DND-41 (cell line): Measurements from ENCODE around the gene JDP2.

Source experiments
- ATAC-seq: fragments of 200-7000 bp; cut with Tn5 transposase; 3 replicates; pipeline ENCODE4 v1.9.1; 2021; ENCODE audit warnings: low read depth; ENCODE audit not compliant: insufficient read depth
- DNase-seq: peaks from one replicate; pipeline ENCODE4 v3.0.0-alpha.2; 2020
- H2AFZ ChIP-seq: 2 replicates; pipeline ENCODE4 v1.6.0; 2012; ENCODE audit warnings: low read depth, low read length
- H3K27ac ChIP-seq: 2 replicates; pipeline ENCODE4 v1.5.1; 2012; ENCODE audit warnings: low read length, inconsistent platforms
- H3K27me3 ChIP-seq: fragments of 200-600 bp; sonication (generic); 2 replicates; pipeline ENCODE4 v1.6.0; 2012; ENCODE audit warnings: low read length, mild to moderate bottlenecking, inconsistent platforms; ENCODE audit not compliant: insufficient read depth, poor library complexity
- H3K36me3 ChIP-seq: 2 replicates; pipeline ENCODE4 v1.5.1; 2012; ENCODE audit warnings: low read length, inconsistent platforms; ENCODE audit not compliant: insufficient read depth
- H3K4me1 ChIP-seq: 2 replicates; pipeline ENCODE4 v1.5.1; 2012; ENCODE audit warnings: mild to moderate bottlenecking, low read length; ENCODE audit not compliant: insufficient read depth
- H3K4me2 ChIP-seq: 2 replicates; pipeline ENCODE4 v1.6.0; 2012; ENCODE audit warnings: mild to moderate bottlenecking, moderate library complexity, low read length, inconsistent platforms; ENCODE audit not compliant: insufficient read depth
- H3K4me3 ChIP-seq, 2 experiments: fragments of 200-600 bp in 1 of 2; shearing (Covaris generic) in 1 of 2; 2 replicates each; pipeline ENCODE4 v1.5.1; 2012 to 2016; ENCODE audit warnings: inconsistent platforms in 2 of 2, low read length in 2 of 2, mild to moderate bottlenecking in 2 of 2, low read depth in 1 of 2, moderate library complexity in 1 of 2
- H3K79me2 ChIP-seq: 2 replicates; pipeline ENCODE4 v1.6.0; 2012; ENCODE audit warnings: low read length, inconsistent platforms; ENCODE audit not compliant: insufficient read depth
- H3K9ac ChIP-seq: 2 replicates; pipeline ENCODE4 v1.6.0; 2012; ENCODE audit warnings: low read depth, mild to moderate bottlenecking, inconsistent platforms, low read length, moderate library complexity
- H3K9me3 ChIP-seq: 2 replicates; pipeline ENCODE4 v1.5.1; 2012; ENCODE audit warnings: low read length, moderate library complexity, mild to moderate bottlenecking, inconsistent platforms; ENCODE audit not compliant: insufficient read depth, severe bottlenecking
- H4K20me1 ChIP-seq: 2 replicates; pipeline ENCODE4 v1.6.0; 2012; ENCODE audit warnings: low read length; ENCODE audit not compliant: insufficient read depth
- EZH2 ChIP-seq: IDR thresholded peaks from 3 replicates; pipeline ENCODE4 v1.6.1; 2012; ENCODE audit warnings: borderline replicate concordance, low read depth, mild to moderate bottlenecking, moderate library complexity, low read length, inconsistent platforms; ENCODE audit not compliant: severe bottlenecking
- TF ChIP-seq, protein P1 (sequence below): IDR thresholded peaks from 2 replicates; pipeline ENCODE4 v1.5.1; 2012; ENCODE audit warnings: borderline replicate concordance, low read length, moderate library complexity, mild to moderate bottlenecking; ENCODE audit not compliant: poor library complexity, severe bottlenecking; ENCODE audit errors: extremely low read depth

JDP2 gene

DNA sequence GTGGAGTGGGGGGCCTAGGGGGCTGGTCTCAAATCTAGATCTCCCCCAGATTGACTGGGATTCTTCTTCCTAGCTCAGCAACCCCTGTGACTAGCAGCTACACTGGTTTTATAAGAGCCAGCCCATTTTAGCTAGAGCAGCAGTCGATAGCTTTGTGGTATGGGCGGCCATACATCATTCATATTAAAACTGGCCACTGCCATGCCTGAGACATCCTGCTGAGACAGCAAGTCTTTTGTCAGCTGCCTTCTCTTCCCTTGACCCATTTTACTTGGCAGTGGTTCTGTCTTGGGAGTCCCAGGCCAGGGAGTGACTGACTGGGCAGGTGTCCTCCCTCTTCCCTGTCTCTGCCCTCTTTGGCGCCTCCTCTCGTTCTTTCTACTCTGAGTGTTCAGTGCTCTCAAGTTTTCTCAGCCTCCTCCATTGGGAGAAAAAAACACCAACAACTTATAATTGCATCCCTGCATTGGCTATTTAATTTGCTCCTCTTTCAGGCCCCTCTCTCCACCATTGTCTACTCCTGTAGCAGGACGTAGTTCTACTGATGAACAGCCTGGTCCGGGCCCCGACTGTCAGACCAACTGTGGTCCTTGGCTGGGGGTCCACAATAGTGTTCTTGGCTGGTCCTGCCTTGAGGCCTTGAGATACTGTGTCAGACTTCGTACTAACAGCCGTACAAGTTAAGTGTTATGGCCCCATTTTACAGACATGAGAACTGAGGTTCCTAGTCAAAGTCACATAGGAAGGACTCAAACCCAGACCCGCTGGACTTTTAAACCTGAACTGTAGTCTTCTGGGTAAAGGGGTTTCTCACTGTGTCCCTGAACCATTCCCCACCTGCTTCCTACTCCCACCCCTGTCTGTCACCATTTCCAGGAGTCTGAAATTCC lies 18.3 kb upstream of the JDP2 start:
- Histone ChIP-seq H2AFZ (no peak overlapping the region), H3K9me3 (no peaks in the 10 kb centered on the region), H4K20me1 (no peaks in the 10 kb centered on the region), H3K4me3 (no peak overlapping the region), H3K9ac (no peak overlapping the region), H3K4me1 (no peaks in the 10 kb centered on the region), H3K27me3 (peaks cover 6% of the 10 kb centered on the region), H3K36me3 (no peaks in the 10 kb centered on the region), H3K79me2 (no peaks in the 10 kb centered on the region), H3K4me2 (no peak overlapping the region), H3K27ac (no peak overlapping the region)
- ATAC-seq, result no peak
- TF ChIP-seq EZH2, result no peak
- TF ChIP-seq, protein P1, sequence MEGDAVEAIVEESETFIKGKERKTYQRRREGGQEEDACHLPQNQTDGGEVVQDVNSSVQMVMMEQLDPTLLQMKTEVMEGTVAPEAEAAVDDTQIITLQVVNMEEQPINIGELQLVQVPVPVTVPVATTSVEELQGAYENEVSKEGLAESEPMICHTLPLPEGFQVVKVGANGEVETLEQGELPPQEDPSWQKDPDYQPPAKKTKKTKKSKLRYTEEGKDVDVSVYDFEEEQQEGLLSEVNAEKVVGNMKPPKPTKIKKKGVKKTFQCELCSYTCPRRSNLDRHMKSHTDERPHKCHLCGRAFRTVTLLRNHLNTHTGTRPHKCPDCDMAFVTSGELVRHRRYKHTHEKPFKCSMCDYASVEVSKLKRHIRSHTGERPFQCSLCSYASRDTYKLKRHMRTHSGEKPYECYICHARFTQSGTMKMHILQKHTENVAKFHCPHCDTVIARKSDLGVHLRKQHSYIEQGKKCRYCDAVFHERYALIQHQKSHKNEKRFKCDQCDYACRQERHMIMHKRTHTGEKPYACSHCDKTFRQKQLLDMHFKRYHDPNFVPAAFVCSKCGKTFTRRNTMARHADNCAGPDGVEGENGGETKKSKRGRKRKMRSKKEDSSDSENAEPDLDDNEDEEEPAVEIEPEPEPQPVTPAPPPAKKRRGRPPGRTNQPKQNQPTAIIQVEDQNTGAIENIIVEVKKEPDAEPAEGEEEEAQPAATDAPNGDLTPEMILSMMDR, result no peak
- DNase-seq, result no peak

DNA sequence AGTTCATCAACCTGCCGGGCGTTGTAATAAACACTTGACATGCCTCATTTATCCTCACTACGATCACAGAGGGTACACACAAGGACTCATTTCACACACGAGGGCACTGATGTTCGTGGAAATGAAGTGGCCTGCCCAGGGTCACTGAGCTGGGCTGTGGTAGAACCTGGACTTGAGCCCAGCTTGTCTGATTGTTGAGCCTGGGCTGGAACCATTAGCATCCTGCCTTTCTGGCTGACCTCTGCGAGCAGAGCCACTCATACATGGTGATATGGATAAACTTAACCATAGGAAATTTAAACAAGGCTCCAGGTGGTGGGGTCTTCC lies 16.6 kb upstream of the JDP2 start:
- H2AFZ ChIP-seq, result no peak overlapping the region
- no peak overlapping the region for H3K27ac ChIP-seq
- H3K4me2 ChIP-seq, result no peak overlapping the region
- ATAC-seq (no peak), DNase-seq (no peak)
- no peak overlapping the region for H3K4me3 ChIP-seq
- no peaks in the 10 kb centered on the region for H3K79me2 ChIP-seq
- no peaks in the 10 kb centered on the region for H3K9me3 ChIP-seq
- no peaks in the 10 kb centered on the region for H3K27me3 ChIP-seq
- no peak overlapping the region for H3K9ac ChIP-seq
- no peaks in the 10 kb centered on the region for H4K20me1 ChIP-seq
- no peak for TF ChIP-seq EZH2
- TF ChIP-seq, protein P1, result no peak
- no peaks in the 10 kb centered on the region for H3K36me3 ChIP-seq
- no peaks in the 10 kb centered on the region for H3K4me1 ChIP-seq

DNA sequence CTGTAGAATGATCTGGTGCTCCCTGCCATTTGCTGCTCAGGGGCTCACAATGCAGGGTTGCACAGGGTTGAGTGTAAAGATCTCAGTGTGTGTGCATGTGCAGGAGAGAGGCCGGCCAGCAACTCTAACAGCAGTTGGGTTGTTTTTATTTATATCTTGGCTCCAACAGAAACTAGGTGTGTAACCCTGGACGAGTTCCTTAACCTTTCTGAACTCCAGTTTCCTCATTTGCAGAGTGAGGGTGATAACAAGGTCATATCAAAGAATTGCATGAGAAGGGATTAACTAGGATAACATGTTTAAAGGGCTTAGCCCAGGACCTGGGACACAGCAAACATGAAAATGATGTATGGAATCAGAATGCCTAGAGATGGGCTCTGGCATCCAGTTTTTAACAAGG lies 14.8 kb upstream of the JDP2 start:
- no peak overlapping the region for H3K9ac ChIP-seq
- H3K4me3 ChIP-seq, result no peak overlapping the region
- no peak overlapping the region for H3K4me2 ChIP-seq
- ATAC-seq, result no peak
- no peaks in the 10 kb centered on the region for H3K9me3 ChIP-seq
- no peaks in the 10 kb centered on the region for H3K27me3 ChIP-seq
- no peaks in the 10 kb centered on the region for H4K20me1 ChIP-seq
- TF ChIP-seq, protein P1, result no peak
- TF ChIP-seq EZH2, result no peak
- H3K79me2 ChIP-seq, result no peaks in the 10 kb centered on the region
- H3K4me1 ChIP-seq, result no peaks in the 10 kb centered on the region
- no peak overlapping the region for H3K27ac ChIP-seq
- no peak for DNase-seq
- no peak overlapping the region for H2AFZ ChIP-seq
- H3K36me3 ChIP-seq, result no peaks in the 10 kb centered on the region
